Karpas-422 (cell line): Measurements from ENCODE around the gene NES. TPM values are rescaled to one million over a fixed set of nuclear protein-coding genes. Genes with fewer than 3 reads are reported as not detected.

Experiments
- DNase-seq: peaks from one replicate; pipeline ENCODE4 v3.0.0-alpha.2; 2015
- H2AFZ ChIP-seq: fragments of 200-600 bp; sonication (generic); 2 replicates; pipeline ENCODE4 v1.6.1; 2014; ENCODE audit warnings: antibody characterized with exemption, low read length, mixed read lengths
- H3K27ac ChIP-seq: fragments of 200-600 bp; sonication (generic); 2 replicates; pipeline ENCODE4 v1.5.1; 2014; ENCODE audit warnings: mild to moderate bottlenecking, low read length, moderate library complexity
- H3K27me3 ChIP-seq: fragments of 200-600 bp; sonication (generic); 2 replicates; pipeline ENCODE4 v1.6.1; 2014; ENCODE audit warnings: low read length, mixed read lengths
- H3K36me3 ChIP-seq: fragments of 200-600 bp; sonication (generic); 2 replicates; pipeline ENCODE4 v1.6.1; 2014; ENCODE audit warnings: low read length, mixed read lengths; ENCODE audit not compliant: insufficient read depth
- H3K4me1 ChIP-seq: fragments of 200-600 bp; sonication (generic); 2 replicates; pipeline ENCODE4 v1.6.1; 2014; ENCODE audit warnings: mild to moderate bottlenecking, low read length, mixed read lengths
- H3K4me2 ChIP-seq: fragments of 200-600 bp; sonication (generic); 2 replicates; pipeline ENCODE4 v1.6.1; 2014; ENCODE audit warnings: low read length, low read depth, mild to moderate bottlenecking; ENCODE audit not compliant: poor library complexity, severe bottlenecking
- H3K4me3 ChIP-seq: fragments of 200-600 bp; sonication (generic); 2 replicates; pipeline ENCODE4 v1.5.1; 2014; ENCODE audit warnings: mild to moderate bottlenecking, antibody characterized with exemption, low read length, mixed read lengths
- H3K79me2 ChIP-seq: fragments of 200-600 bp; sonication (generic); 2 replicates; pipeline ENCODE4 v1.6.1; 2014; ENCODE audit warnings: mild to moderate bottlenecking, low read length, mixed read lengths
- H3K9ac ChIP-seq: fragments of 200-600 bp; sonication (generic); 2 replicates; pipeline ENCODE4 v1.6.0; 2014; ENCODE audit warnings: low read length
- H3K9me2 ChIP-seq: fragments of 200-600 bp; sonication (generic), shearing (Covaris generic); replicated peaks from 2 replicates; pipeline ENCODE4 v1.6.0; 2014; ENCODE audit warnings: mild to moderate bottlenecking, low read length, moderate library complexity; ENCODE audit not compliant: insufficient read depth
- H3K9me3 ChIP-seq: fragments of 300-700, 200-600 bp; sonication (generic); 2 replicates; pipeline ENCODE4 v1.6.1; 2014; ENCODE audit warnings: low read length, mixed read lengths
- H4K20me1 ChIP-seq: fragments of 200-600 bp; sonication (generic); 2 replicates; pipeline ENCODE4 v1.6.1; 2014; ENCODE audit warnings: mild to moderate bottlenecking, antibody characterized with exemption, low read length, low read depth; ENCODE audit not compliant: insufficient read depth
- total RNA-seq: library from RNA; depleted of rRNA; stranded (reverse); fragments of >200 nt; shearing (Covaris generic); gene quantifications from 2 replicates; pipeline ENCODE4 v1.2.3, GENCODE V29; 2014; ENCODE audit warnings: low replicate concordance

The NES gene
- total RNA-seq, 1 experiment from 2014 or later = not detected

GRCh38 chr1:156648951-156649350 is 28.3 kb downstream of the NES start:
- H3K9ac ChIP-seq = no peak overlapping the region
- no peak overlapping the region for H2AFZ ChIP-seq
- no peaks in the 10 kb centered on the region for H4K20me1 ChIP-seq
- no peak for DNase-seq
- H3K27me3 ChIP-seq = no peaks in the 10 kb centered on the region
- H3K4me3 ChIP-seq = no peak overlapping the region
- no peak overlapping the region for H3K27ac ChIP-seq
- no peaks in the 10 kb centered on the region for H3K79me2 ChIP-seq
- no peaks in the 10 kb centered on the region for H3K9me2 ChIP-seq
- H3K9me3 ChIP-seq = no peaks in the 10 kb centered on the region
- H3K4me1 ChIP-seq = no peaks in the 10 kb centered on the region
- no peaks in the 10 kb centered on the region for H3K36me3 ChIP-seq
- H3K4me2 ChIP-seq = no peak overlapping the region

- Histone ChIP-seq H3K27me3 (no peaks in the 10 kb centered on the region), H3K79me2 (no peaks in the 10 kb centered on the region)
Observed at GRCh38 chr1:156648496-156648895, 28.7 kb downstream of the NES start.

GRCh38 chr1:156647351-156647750 is 29.9 kb downstream of the NES start:
- Histone ChIP-seq H3K36me3 (no peaks in the 10 kb centered on the region), H3K79me2 (no peaks in the 10 kb centered on the region), H4K20me1 (no peaks in the 10 kb centered on the region), H3K9ac (no peak overlapping the region), H3K27ac (no peak overlapping the region), H3K4me3 (no peak overlapping the region), H2AFZ (no peak overlapping the region), H3K4me1 (no peaks in the 10 kb centered on the region), H3K27me3 (no peaks in the 10 kb centered on the region), H3K9me3 (no peaks in the 10 kb centered on the region), H3K4me2 (no peak overlapping the region), H3K9me2 (no peaks in the 10 kb centered on the region)
- DNase-seq = no peak

More at GRCh38 chr1:156648496-156648895, 28.7 kb downstream of the NES start:
- Histone ChIP-seq H4K20me1 (no peaks in the 10 kb centered on the region), H3K27ac (no peak overlapping the region), H2AFZ (no peak overlapping the region), H3K9me3 (no peaks in the 10 kb centered on the region), H3K4me2 (no peak overlapping the region), H3K4me1 (no peaks in the 10 kb centered on the region), H3K9ac (no peak overlapping the region), H3K9me2 (no peaks in the 10 kb centered on the region), H3K36me3 (no peaks in the 10 kb centered on the region), H3K4me3 (no peak overlapping the region)
- DNase-seq = no peak

GRCh38 chr1:156646738-156647211 is 30.4 kb downstream of the NES start:
- Histone ChIP-seq H3K4me1 (no peaks in the 10 kb centered on the region), H2AFZ (no peak overlapping the region), H3K79me2 (no peaks in the 10 kb centered on the region), H3K9me2 (no peaks in the 10 kb centered on the region), H3K27ac (no peak overlapping the region), H3K4me3 (no peak overlapping the region), H3K9ac (no peak overlapping the region), H4K20me1 (no peaks in the 10 kb centered on the region), H3K9me3 (no peaks in the 10 kb centered on the region), H3K4me2 (no peak overlapping the region), H3K27me3 (no peaks in the 10 kb centered on the region), H3K36me3 (no peaks in the 10 kb centered on the region)
- DNase-seq = no peak

- H3K9ac ChIP-seq = no peak overlapping the region
- no peaks in the 10 kb centered on the region for H3K9me3 ChIP-seq
- H3K4me3 ChIP-seq = no peak overlapping the region
- H3K27me3 ChIP-seq = no peaks in the 10 kb centered on the region
- no peaks in the 10 kb centered on the region for H3K36me3 ChIP-seq
- H3K79me2 ChIP-seq = no peaks in the 10 kb centered on the region
- H4K20me1 ChIP-seq = no peaks in the 10 kb centered on the region
- no peak overlapping the region for H3K4me2 ChIP-seq
- H3K27ac ChIP-seq = no peak overlapping the region
- no peaks in the 10 kb centered on the region for H3K9me2 ChIP-seq
- DNase-seq = no peak
- H2AFZ ChIP-seq = no peak overlapping the region
- no peaks in the 10 kb centered on the region for H3K4me1 ChIP-seq
Observed at GRCh38 chr1:156645666-156646065, 31.5 kb downstream of the NES start.

- no peaks in the 10 kb centered on the region for H3K36me3 ChIP-seq
- no peaks in the 10 kb centered on the region for H3K4me1 ChIP-seq
- no peak for DNase-seq
- no peaks in the 10 kb centered on the region for H3K27me3 ChIP-seq
- no peaks in the 10 kb centered on the region for H3K79me2 ChIP-seq
- H2AFZ ChIP-seq = no peak overlapping the region
- H3K4me2 ChIP-seq = no peak overlapping the region
- no peak overlapping the region for H3K4me3 ChIP-seq
- no peaks in the 10 kb centered on the region for H4K20me1 ChIP-seq
- no peak overlapping the region for H3K9ac ChIP-seq
- H3K9me3 ChIP-seq = no peaks in the 10 kb centered on the region
- H3K27ac ChIP-seq = no peak overlapping the region
- H3K9me2 ChIP-seq = no peaks in the 10 kb centered on the region
Observed at GRCh38 chr1:156645056-156645455, 32.2 kb downstream of the NES start.

- Histone ChIP-seq H3K9me2 (no peaks in the 10 kb centered on the region), H3K4me2 (no peak overlapping the region), H3K79me2 (no peaks in the 10 kb centered on the region), H3K9ac (no peak overlapping the region), H3K4me1 (no peaks in the 10 kb centered on the region), H3K36me3 (no peaks in the 10 kb centered on the region), H2AFZ (no peak overlapping the region), H3K27me3 (no peaks in the 10 kb centered on the region), H3K27ac (no peak overlapping the region), H3K4me3 (no peak overlapping the region), H3K9me3 (no peaks in the 10 kb centered on the region), H4K20me1 (no peaks in the 10 kb centered on the region)
- no peak for DNase-seq
Observed at GRCh38 chr1:156644640-156645039, 32.6 kb downstream of the NES start.

GRCh38 chr1:156644146-156644545 is 33.1 kb downstream of the NES start:
- Histone ChIP-seq H3K27ac (no peak overlapping the region), H3K36me3 (no peaks in the 10 kb centered on the region), H3K9me2 (no peaks in the 10 kb centered on the region), H3K9ac (no peak overlapping the region), H4K20me1 (no peaks in the 10 kb centered on the region), H3K4me1 (no peaks in the 10 kb centered on the region), H3K4me2 (no peak overlapping the region), H2AFZ (no peak overlapping the region), H3K9me3 (no peaks in the 10 kb centered on the region), H3K79me2 (no peaks in the 10 kb centered on the region), H3K4me3 (no peak overlapping the region), H3K27me3 (no peaks in the 10 kb centered on the region)
- DNase-seq = no peak

GRCh38 chr1:156643778-156644092 is 33.5 kb downstream of the NES start:
- H4K20me1 ChIP-seq = no peaks in the 10 kb centered on the region
- no peak for DNase-seq
- H3K27me3 ChIP-seq = no peaks in the 10 kb centered on the region

More at GRCh38 chr1:156643778-156644092, 33.5 kb downstream of the NES start:
- H3K4me2 ChIP-seq = no peak overlapping the region
- no peaks in the 10 kb centered on the region for H3K9me2 ChIP-seq
- no peak overlapping the region for H3K27ac ChIP-seq
- no peaks in the 10 kb centered on the region for H3K4me1 ChIP-seq
- H3K9ac ChIP-seq = no peak overlapping the region
- H3K36me3 ChIP-seq = no peaks in the 10 kb centered on the region
- no peaks in the 10 kb centered on the region for H3K9me3 ChIP-seq
- H2AFZ ChIP-seq = no peak overlapping the region
- no peaks in the 10 kb centered on the region for H3K79me2 ChIP-seq
- no peak overlapping the region for H3K4me3 ChIP-seq
